Measurements from ENCODE around the gene CLIP1.

GRCh38 chr12:122348505-122348904 is 74.0 kb downstream of the CLIP1 start:
- TF ChIP-seq POLR2A (IDR thresholded peaks at IDR 0.05; ENCODE audit: extremely low read depth, insufficient read length) (no peak), CTCF (IDR thresholded peaks at IDR 0.05; ENCODE audit: low read depth, low read length) (no peak), MAX (IDR thresholded peaks at IDR 0.05; ENCODE audit: low read depth, low read length) (no peak), MYC (IDR thresholded peaks at IDR 0.05; ENCODE audit: low read depth, low read length) (no peak)
